GM12878 (cell line): ENCODE data around the gene PRAC2.

Experiments
- CBX5 ChIP-seq: sonication (generic); IDR thresholded peaks from 2 replicates; pipeline ENCODE4 v1.6.1; 2016; ENCODE audit warnings: low read depth, moderate library complexity, mild to moderate bottlenecking, inconsistent platforms
- CTCF ChIP-seq, 3 experiments: IDR thresholded peaks in 2 of 3; conservative IDR thresholded peaks in 1 of 3; 2 replicates each; pipeline ENCODE4 v1.5.1; 2011; ENCODE audit warnings: low read depth in 3 of 3, low read length in 3 of 3, mild to moderate bottlenecking in 3 of 3, control low read depth in 2 of 3, moderate library complexity in 2 of 3, inconsistent platforms in 1 of 3, mixed read lengths in 1 of 3; ENCODE audit not compliant: control insufficient read depth in 2 of 3, insufficient read depth in 1 of 3; ENCODE audit errors: extremely low read depth in 1 of 3
- EZH2 ChIP-seq: IDR thresholded peaks from 2 replicates; pipeline ENCODE4 v1.6.1; 2012; ENCODE audit warnings: low read depth, mild to moderate bottlenecking, control low read depth, inconsistent platforms, low read length, borderline replicate concordance; ENCODE audit not compliant: control insufficient read depth
- IRF3 ChIP-seq: fragments of 450-650 bp; IDR thresholded peaks from 2 replicates; pipeline ENCODE4 v1.6.1; 2014; ENCODE audit warnings: mild to moderate bottlenecking
- LARP7 ChIP-seq: fragments of 450-650 bp; IDR thresholded peaks from 2 replicates; pipeline ENCODE4 v1.6.1; 2017; ENCODE audit warnings: mild to moderate bottlenecking
- POLR2A ChIP-seq: IDR thresholded peaks from 2 replicates; pipeline ENCODE4 v1.6.1; 2011; ENCODE audit warnings: low read depth, mild to moderate bottlenecking, low read length
- TF ChIP-seq, protein P1 (sequence below): IDR thresholded peaks from 2 replicates; pipeline ENCODE4 v1.6.1; 2012; ENCODE audit warnings: mild to moderate bottlenecking, low read depth, low read length
- TF ChIP-seq, protein P2 (sequence below): fragments of 450-650 bp; IDR thresholded peaks from 2 replicates; pipeline ENCODE4 v1.6.1; 2018; ENCODE audit warnings: borderline replicate concordance, mild to moderate bottlenecking; ENCODE audit not compliant: partially characterized antibody

DNA sequence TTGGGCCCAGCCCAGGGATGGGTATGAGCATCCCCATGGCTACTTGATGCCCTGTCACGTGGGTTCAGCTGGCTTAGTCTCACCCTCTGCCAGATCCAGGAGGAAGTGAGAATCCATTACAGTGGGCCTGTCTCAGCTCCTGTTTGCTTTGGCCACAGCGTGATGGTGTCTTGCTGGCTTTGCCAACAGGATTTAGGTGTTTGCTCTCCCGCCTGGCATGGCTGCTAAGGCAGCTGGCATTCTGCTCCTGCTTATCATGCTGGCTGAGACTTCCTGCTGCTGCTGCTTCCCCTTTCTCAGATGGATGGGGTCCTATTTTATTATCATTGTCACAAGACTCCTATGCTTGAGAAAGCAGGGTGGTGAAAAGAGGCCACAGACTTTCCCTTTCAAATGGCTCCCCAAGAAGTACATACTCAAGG is 33.9 kb downstream of the PRAC2 start:
- no peak for TF ChIP-seq EZH2
- TF ChIP-seq LARP7, result no peak
- TF ChIP-seq CBX5, result no peak
- TF ChIP-seq CTCF (IDR thresholded peaks at IDR 0.05 in 2 of 3, conservative IDR thresholded peaks at IDR 0.05 in 1 of 3; ENCODE audit: control insufficient read depth in 2 of 3, extremely low read depth in 1 of 3, insufficient read depth in 1 of 3, low read depth in 3 of 3, low read length in 3 of 3), result no peak
- TF ChIP-seq, protein P1, sequence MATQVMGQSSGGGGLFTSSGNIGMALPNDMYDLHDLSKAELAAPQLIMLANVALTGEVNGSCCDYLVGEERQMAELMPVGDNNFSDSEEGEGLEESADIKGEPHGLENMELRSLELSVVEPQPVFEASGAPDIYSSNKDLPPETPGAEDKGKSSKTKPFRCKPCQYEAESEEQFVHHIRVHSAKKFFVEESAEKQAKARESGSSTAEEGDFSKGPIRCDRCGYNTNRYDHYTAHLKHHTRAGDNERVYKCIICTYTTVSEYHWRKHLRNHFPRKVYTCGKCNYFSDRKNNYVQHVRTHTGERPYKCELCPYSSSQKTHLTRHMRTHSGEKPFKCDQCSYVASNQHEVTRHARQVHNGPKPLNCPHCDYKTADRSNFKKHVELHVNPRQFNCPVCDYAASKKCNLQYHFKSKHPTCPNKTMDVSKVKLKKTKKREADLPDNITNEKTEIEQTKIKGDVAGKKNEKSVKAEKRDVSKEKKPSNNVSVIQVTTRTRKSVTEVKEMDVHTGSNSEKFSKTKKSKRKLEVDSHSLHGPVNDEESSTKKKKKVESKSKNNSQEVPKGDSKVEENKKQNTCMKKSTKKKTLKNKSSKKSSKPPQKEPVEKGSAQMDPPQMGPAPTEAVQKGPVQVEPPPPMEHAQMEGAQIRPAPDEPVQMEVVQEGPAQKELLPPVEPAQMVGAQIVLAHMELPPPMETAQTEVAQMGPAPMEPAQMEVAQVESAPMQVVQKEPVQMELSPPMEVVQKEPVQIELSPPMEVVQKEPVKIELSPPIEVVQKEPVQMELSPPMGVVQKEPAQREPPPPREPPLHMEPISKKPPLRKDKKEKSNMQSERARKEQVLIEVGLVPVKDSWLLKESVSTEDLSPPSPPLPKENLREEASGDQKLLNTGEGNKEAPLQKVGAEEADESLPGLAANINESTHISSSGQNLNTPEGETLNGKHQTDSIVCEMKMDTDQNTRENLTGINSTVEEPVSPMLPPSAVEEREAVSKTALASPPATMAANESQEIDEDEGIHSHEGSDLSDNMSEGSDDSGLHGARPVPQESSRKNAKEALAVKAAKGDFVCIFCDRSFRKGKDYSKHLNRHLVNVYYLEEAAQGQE, result no peak
- TF ChIP-seq POLR2A, result no peak
- TF ChIP-seq, protein P2, sequence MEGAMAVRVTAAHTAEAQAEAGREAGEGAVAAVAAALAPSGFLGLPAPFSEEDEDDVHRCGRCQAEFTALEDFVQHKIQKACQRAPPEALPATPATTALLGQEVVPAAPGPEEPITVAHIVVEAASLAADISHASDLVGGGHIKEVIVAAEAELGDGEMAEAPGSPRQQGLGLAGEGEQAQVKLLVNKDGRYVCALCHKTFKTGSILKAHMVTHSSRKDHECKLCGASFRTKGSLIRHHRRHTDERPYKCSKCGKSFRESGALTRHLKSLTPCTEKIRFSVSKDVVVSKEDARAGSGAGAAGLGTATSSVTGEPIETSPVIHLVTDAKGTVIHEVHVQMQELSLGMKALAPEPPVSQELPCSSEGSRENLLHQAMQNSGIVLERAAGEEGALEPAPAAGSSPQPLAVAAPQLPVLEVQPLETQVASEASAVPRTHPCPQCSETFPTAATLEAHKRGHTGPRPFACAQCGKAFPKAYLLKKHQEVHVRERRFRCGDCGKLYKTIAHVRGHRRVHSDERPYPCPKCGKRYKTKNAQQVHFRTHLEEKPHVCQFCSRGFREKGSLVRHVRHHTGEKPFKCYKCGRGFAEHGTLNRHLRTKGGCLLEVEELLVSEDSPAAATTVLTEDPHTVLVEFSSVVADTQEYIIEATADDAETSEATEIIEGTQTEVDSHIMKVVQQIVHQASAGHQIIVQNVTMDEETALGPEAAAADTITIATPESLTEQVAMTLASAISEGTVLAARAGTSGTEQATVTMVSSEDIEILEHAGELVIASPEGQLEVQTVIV, result no peak
- TF ChIP-seq IRF3, result no peak
